ENCODE measurements around the gene BOC.

GRCh38 chr3:113167825-113168801 lies 43.2 kb upstream of the BOC start:
- no peak for TF ChIP-seq CTCF (conservative IDR thresholded peaks at IDR 0.05; ENCODE audit: low read depth, low read length)
- no peak for TF ChIP-seq EZH2 (IDR thresholded peaks at IDR 0.05; ENCODE audit: borderline replicate concordance, low read depth, low read length, poor library complexity, severe bottlenecking)
